HG03457 (cell line): Measurements from ENCODE around the gene TMEM161B.
"Not testable (repeated sequence)": the region's sequence is repeated elsewhere in the genome, so short reads cannot be mapped to it uniquely, and the experiment has no call there.

Source experiments
- ATAC-seq: cut with Tn5 transposase; IDR thresholded peaks from one replicate; pipeline ENCODE4 v1.9.1; 2021; ENCODE audit warnings: moderate number of reproducible peaks; ENCODE audit not compliant: unreplicated experiment

Gene TMEM161B

GRCh38 chr5:88188458-88189132, 80.0 kb downstream of the TMEM161B start:
- ATAC-seq, result no peak

GRCh38 chr5:88183255-88183654, 85.4 kb downstream of the TMEM161B start:
- no peak for ATAC-seq

GRCh38 chr5:88177486-88177885, 91.2 kb downstream of the TMEM161B start:
- not testable (repeated sequence) for ATAC-seq

- ATAC-seq, result no peak
Observed at GRCh38 chr5:88172847-88173758, 95.5 kb downstream of the TMEM161B start.

- ATAC-seq, result no peak
Observed at GRCh38 chr5:88159591-88159990, 109.1 kb downstream of the TMEM161B start.

- no peak for ATAC-seq
Observed at GRCh38 chr5:88158056-88158455, 110.6 kb downstream of the TMEM161B start.

GRCh38 chr5:88154891-88155290, 113.8 kb downstream of the TMEM161B start:
- no peak for ATAC-seq

- no peak for ATAC-seq
Observed at GRCh38 chr5:88150747-88151146, 117.9 kb downstream of the TMEM161B start.

- no peak for ATAC-seq
Observed at GRCh38 chr5:88145611-88146467, 122.8 kb downstream of the TMEM161B start.

- no peak for ATAC-seq
Observed at GRCh38 chr5:88145221-88145610, 123.4 kb downstream of the TMEM161B start.
